GM12878 (cell line): ENCODE measurements around the gene SLC25A46. TPM values are rescaled to one million over a fixed set of nuclear protein-coding genes. Genes with fewer than 3 reads are reported as not detected.

Experiments
- CBX3 ChIP-seq: fragments of 200-600 bp; sonication (generic); IDR thresholded peaks from 2 replicates; pipeline ENCODE4 v1.6.1; 2016; ENCODE audit warnings: low read depth, borderline replicate concordance
- MEF2B ChIP-seq: fragments of 450-650 bp; IDR thresholded peaks from 2 replicates; pipeline ENCODE4 v1.6.1; 2018; ENCODE audit warnings: mild to moderate bottlenecking, moderate library complexity; ENCODE audit not compliant: partially characterized antibody, poor library complexity, severe bottlenecking
- NFXL1 ChIP-seq: fragments of 450-650 bp; IDR thresholded peaks from 2 replicates; pipeline ENCODE4 v1.6.1; 2017; ENCODE audit warnings: antibody characterized with exemption, mild to moderate bottlenecking, borderline replicate concordance
- NR2F1 ChIP-seq: fragments of 450-650 bp; conservative IDR thresholded peaks from 2 replicates; pipeline ENCODE4 v1.6.1; 2017; ENCODE audit warnings: mild to moderate bottlenecking
- POLR2AphosphoS2 ChIP-seq: IDR thresholded peaks from 2 replicates; pipeline ENCODE4 v1.6.1; 2011; ENCODE audit warnings: low read depth, mild to moderate bottlenecking, low read length, improper control_type of control experiment, moderate library complexity
- POU2F2 ChIP-seq: IDR thresholded peaks from 3 replicates; pipeline ENCODE4 v1.6.1; 2011; ENCODE audit warnings: low read depth, mild to moderate bottlenecking, low read length, borderline replicate concordance
- STAT1 ChIP-seq: fragments of 450-650 bp; conservative IDR thresholded peaks from 2 replicates; pipeline ENCODE4 v1.6.1; 2014; ENCODE audit warnings: antibody characterized with exemption, mild to moderate bottlenecking
- TBL1XR1 ChIP-seq: IDR thresholded peaks from 2 replicates; pipeline ENCODE4 v1.6.1; 2012; ENCODE audit warnings: low read depth, low read length, improper control_type of control experiment
- TCF7 ChIP-seq: IDR thresholded peaks from 2 replicates; pipeline ENCODE4 v1.6.1; 2014; ENCODE audit warnings: antibody characterized with exemption, borderline replicate concordance
- polyA plus RNA-seq, 11 experiments: library from polyadenylated mRNA; depleted of rRNA in 4 of 11; unstranded in 6 of 11; stranded (reverse) in 5 of 11; fragments of >200 nt; fragmentation: Nextera tagmentation in 4 of 11; fragmentation: Illumina TruSeq in 1 of 11; extraction: Ambion mirVana in 4 of 11; extraction: Trizol in 1 of 11; gene quantifications; 1 replicate in 1 of 11; 2 replicates in 10 of 11; pipeline versions ENCODE4 v1.2.1 to v1.2.3, GENCODE V29; 2011 to 2016; ENCODE audit warnings: inconsistent platforms in 2 of 11, missing spikeins in 2 of 11, low read depth in 1 of 11
- total RNA-seq, 4 experiments: library from RNA; depleted of rRNA in 3 of 4; stranded (reverse); fragments of >200 nt in 3 of 4; fragmentation: Illumina TruSeq in 1 of 4; extraction: Trizol in 1 of 4; gene quantifications; 2 replicates each; pipeline versions ENCODE4 v1.2.1 to v1.2.3, GENCODE V29; 2013 to 2021
- TF ChIP-seq, protein P1 (sequence below): fragments of 450-650 bp; IDR thresholded peaks from 2 replicates; pipeline ENCODE4 v1.6.1; 2017; ENCODE audit warnings: mild to moderate bottlenecking
- TF ChIP-seq, protein P2 (sequence below): IDR thresholded peaks from 2 replicates; pipeline ENCODE4 v1.6.1; 2012; ENCODE audit warnings: low read length, inconsistent platforms
- TF ChIP-seq, protein P3 (sequence below): fragments of 450-650 bp; IDR thresholded peaks from 2 replicates; pipeline ENCODE4 v1.6.1; 2017; ENCODE audit warnings: antibody characterized with exemption, mild to moderate bottlenecking, moderate library complexity

Gene SLC25A46
- total and polyA plus RNA-seq, 10 of the 15 experiments (the other 5 are each of a cell fraction or from before 2014, with no cell fraction given) = 18.0 to 89.6 (median 68.2) TPM

DNA sequence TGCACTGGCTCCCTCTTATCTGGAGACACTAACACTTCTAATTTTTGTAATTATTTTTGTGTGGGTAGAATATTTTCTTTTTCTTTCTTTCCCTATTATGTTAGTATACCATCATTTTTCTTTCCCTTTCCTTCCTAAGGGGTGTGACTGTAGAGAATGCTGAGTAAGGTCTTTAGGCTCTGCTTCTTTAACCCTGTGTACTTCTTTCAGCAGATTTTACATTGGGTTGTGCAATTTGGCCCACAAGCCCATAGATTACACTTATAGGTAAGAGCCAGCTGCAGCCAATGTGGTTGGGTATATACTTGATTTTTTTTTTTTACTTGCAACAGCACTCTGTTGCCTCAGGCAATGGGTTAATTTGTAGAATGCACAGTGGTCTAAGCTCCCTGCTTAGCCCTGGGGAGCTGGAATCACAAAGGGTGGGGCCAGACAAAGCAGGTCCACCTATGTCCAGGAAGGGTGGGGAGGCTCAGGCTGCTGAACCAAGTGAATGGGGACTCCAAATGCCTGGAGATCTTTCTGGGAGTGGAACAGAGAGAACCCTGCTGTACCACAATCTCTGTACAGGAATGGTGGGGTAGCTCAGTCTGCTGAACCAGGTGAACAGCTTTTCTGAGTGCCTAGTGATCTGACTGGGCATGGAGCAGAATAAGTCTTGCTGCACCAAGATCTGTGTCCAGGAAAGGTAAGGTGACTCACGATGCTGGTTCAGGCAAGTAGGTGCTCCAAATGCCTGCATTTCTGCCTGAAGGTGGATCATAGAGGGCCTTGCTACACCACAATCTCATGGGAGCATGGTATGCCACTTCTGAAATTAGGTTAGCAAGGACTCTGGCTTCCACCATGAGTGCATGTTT lies 64.9 kb downstream of the SLC25A46 start (continued):
- TF ChIP-seq, protein P1, sequence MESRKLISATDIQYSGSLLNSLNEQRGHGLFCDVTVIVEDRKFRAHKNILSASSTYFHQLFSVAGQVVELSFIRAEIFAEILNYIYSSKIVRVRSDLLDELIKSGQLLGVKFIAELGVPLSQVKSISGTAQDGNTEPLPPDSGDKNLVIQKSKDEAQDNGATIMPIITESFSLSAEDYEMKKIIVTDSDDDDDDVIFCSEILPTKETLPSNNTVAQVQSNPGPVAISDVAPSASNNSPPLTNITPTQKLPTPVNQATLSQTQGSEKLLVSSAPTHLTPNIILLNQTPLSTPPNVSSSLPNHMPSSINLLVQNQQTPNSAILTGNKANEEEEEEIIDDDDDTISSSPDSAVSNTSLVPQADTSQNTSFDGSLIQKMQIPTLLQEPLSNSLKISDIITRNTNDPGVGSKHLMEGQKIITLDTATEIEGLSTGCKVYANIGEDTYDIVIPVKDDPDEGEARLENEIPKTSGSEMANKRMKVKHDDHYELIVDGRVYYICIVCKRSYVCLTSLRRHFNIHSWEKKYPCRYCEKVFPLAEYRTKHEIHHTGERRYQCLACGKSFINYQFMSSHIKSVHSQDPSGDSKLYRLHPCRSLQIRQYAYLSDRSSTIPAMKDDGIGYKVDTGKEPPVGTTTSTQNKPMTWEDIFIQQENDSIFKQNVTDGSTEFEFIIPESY = no peak
- no peak for TF ChIP-seq NR2F1
- no peak for TF ChIP-seq POLR2AphosphoS2
- TF ChIP-seq, protein P2, sequence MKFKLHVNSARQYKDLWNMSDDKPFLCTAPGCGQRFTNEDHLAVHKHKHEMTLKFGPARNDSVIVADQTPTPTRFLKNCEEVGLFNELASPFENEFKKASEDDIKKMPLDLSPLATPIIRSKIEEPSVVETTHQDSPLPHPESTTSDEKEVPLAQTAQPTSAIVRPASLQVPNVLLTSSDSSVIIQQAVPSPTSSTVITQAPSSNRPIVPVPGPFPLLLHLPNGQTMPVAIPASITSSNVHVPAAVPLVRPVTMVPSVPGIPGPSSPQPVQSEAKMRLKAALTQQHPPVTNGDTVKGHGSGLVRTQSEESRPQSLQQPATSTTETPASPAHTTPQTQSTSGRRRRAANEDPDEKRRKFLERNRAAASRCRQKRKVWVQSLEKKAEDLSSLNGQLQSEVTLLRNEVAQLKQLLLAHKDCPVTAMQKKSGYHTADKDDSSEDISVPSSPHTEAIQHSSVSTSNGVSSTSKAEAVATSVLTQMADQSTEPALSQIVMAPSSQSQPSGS = no peak
- no peak for TF ChIP-seq TCF7
- TF ChIP-seq, protein P3, sequence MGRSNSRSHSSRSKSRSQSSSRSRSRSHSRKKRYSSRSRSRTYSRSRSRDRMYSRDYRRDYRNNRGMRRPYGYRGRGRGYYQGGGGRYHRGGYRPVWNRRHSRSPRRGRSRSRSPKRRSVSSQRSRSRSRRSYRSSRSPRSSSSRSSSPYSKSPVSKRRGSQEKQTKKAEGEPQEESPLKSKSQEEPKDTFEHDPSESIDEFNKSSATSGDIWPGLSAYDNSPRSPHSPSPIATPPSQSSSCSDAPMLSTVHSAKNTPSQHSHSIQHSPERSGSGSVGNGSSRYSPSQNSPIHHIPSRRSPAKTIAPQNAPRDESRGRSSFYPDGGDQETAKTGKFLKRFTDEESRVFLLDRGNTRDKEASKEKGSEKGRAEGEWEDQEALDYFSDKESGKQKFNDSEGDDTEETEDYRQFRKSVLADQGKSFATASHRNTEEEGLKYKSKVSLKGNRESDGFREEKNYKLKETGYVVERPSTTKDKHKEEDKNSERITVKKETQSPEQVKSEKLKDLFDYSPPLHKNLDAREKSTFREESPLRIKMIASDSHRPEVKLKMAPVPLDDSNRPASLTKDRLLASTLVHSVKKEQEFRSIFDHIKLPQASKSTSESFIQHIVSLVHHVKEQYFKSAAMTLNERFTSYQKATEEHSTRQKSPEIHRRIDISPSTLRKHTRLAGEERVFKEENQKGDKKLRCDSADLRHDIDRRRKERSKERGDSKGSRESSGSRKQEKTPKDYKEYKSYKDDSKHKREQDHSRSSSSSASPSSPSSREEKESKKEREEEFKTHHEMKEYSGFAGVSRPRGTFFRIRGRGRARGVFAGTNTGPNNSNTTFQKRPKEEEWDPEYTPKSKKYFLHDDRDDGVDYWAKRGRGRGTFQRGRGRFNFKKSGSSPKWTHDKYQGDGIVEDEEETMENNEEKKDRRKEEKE = no peak
- TF ChIP-seq CBX3 = no peak
- TF ChIP-seq POU2F2 = no peak
- TF ChIP-seq TBL1XR1 = no peak
- no peak for TF ChIP-seq MEF2B
- TF ChIP-seq NFXL1 = no peak
- no peak for TF ChIP-seq STAT1
